Activated CD4-positive, alpha-beta T cell treated with anti-CD3 and anti-CD28 coated beads, Interleukin-2, Interleukin-6, amounts not matched to agents 100 ng/mL and 50 ng/mL, durations not matched to agents 16 hours and 8 hours (primary cell): ENCODE measurements around the gene GPS1.

ENCODE experiments used
- DNase-seq: peaks from one replicate; pipeline ENCODE4 v3.0.0-alpha.2; 2020

GPS1 gene

GRCh38 chr17:82047379-82047778 is 4.3 kb upstream of the GPS1 start:
- DNase-seq: no peak

- DNase-seq: no peak
Observed at GRCh38 chr17:82047914-82048570, 3.7 kb upstream of the GPS1 start.

- no peak for DNase-seq
Observed at GRCh38 chr17:82048571-82048971, 3.1 kb upstream of the GPS1 start.

GRCh38 chr17:82049106-82049505 is 2.6 kb upstream of the GPS1 start:
- no peak for DNase-seq

- no peak for DNase-seq
Observed at GRCh38 chr17:82049521-82049971, 2.2 kb upstream of the GPS1 start.

- DNase-seq: no peak
Observed at GRCh38 chr17:82050152-82050760, 1.4 kb upstream of the GPS1 start.

GRCh38 chr17:82050761-82051641 is 697 bp upstream of the GPS1 start:
- DNase-seq: no peak

- no peak for DNase-seq
Observed at GRCh38 chr17:82052638-82053059, 951 bp downstream of the GPS1 start.

GRCh38 chr17:82053130-82053529 is 1.4 kb downstream of the GPS1 start:
- DNase-seq: no peak

- DNase-seq: no peak
Observed at GRCh38 chr17:82053556-82054263, 2.0 kb downstream of the GPS1 start.

- no peak for DNase-seq
Observed at GRCh38 chr17:82054351-82055022, 2.8 kb downstream of the GPS1 start.

- DNase-seq: no peak
Observed at GRCh38 chr17:82055023-82055964, 3.6 kb downstream of the GPS1 start.

- no peak for DNase-seq
Observed at GRCh38 chr17:82055965-82056728, 4.4 kb downstream of the GPS1 start.

GRCh38 chr17:82056729-82057621 is 5.3 kb downstream of the GPS1 start:
- no peak for DNase-seq

- no peak for DNase-seq
Observed at GRCh38 chr17:82058230-82058854, 6.6 kb downstream of the GPS1 start.

GRCh38 chr17:82058855-82059249 is 7.2 kb downstream of the GPS1 start:
- DNase-seq: no peak

GRCh38 chr17:82059272-82060000 is 7.7 kb downstream of the GPS1 start:
- no peak for DNase-seq

GRCh38 chr17:82060001-82060380 is 8.3 kb downstream of the GPS1 start:
- DNase-seq: no peak
